NT2/D1 (cell line): ENCODE data around the gene ELMOD1.

Experiments
- YY1 ChIP-seq: IDR thresholded peaks from 2 replicates; pipeline ENCODE4 v1.6.1; 2011; ENCODE audit not compliant: insufficient read length, insufficient read depth
- ZNF274 ChIP-seq: IDR thresholded peaks from 2 replicates; pipeline ENCODE4 v1.6.1; 2011; ENCODE audit warnings: mild to moderate bottlenecking, low read depth, low read length

DNA sequence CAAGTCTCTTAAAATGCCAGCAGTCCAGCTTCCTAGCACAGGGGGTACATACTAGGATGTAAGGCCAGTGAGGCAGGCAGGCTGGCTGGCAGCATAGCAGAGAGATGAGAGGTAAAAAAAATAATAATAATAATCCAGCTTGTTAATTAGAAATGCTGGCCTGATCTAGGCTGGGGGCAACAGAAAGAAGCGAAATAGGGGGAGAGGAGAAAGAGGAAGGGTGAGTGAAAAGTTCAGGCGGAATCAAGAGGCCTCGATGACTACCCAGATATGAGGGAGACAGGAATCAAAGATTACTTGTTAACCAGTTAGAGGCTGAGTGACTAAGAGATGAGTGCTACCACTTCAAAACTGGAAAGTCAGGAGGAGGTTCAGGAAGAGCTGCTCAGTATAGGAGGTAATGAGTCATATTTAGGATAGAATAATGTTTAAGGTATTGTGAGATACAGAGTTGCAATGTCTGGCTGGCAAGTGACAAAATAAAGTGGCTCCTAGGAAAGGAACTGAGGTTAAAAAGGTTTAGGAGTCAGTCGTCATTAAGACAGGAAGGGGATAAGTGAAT, 28.2 kb upstream of the ELMOD1 start:
- no peak for TF ChIP-seq ZNF274
- no peak for TF ChIP-seq YY1
